HTR-8/SVneo (cell line): Measurements from ENCODE around the gene POR.
"Not testable (repeated sequence)": the region's sequence is repeated elsewhere in the genome, so short reads cannot be mapped to it uniquely, and the experiment has no call there.

Experiments used
- DNase-seq: peaks from one replicate; pipeline ENCODE4 v3.0.0; 2011; ENCODE audit warnings: low spot score, mixed read lengths; ENCODE audit not compliant: insufficient read length
- FAIRE-seq: peaks from 2 replicates; lab custom pipeline; 2011; peaks lifted over from hg19 to GRCh38; lab: Jason Lieb, UNC

The POR gene

GRCh38 chr7:75987026-75987804, 72.3 kb downstream of the POR start:
- DNase-seq (no peak), FAIRE-seq (no peak)

- DNase-seq (no peak), FAIRE-seq (no peak)
These were observed 73.0 kb downstream of the POR start for GRCh38 chr7:75987805-75988567.

GRCh38 chr7:75988568-75989499, 73.9 kb downstream of the POR start:
- FAIRE-seq (no peak), DNase-seq (no peak)

- no peak for DNase-seq
- no peak for FAIRE-seq
These were observed 74.8 kb downstream of the POR start for GRCh38 chr7:75989500-75990388.

GRCh38 chr7:75991531-75992082, 76.7 kb downstream of the POR start:
- DNase-seq (no peak), FAIRE-seq (no peak)

- no peak for FAIRE-seq
- DNase-seq, result no peak
These were observed 77.3 kb downstream of the POR start for GRCh38 chr7:75992083-75992755.

GRCh38 chr7:75993689-75994387, 78.9 kb downstream of the POR start:
- FAIRE-seq, result no peak
- peak; percentile 68 for DNase-seq

GRCh38 chr7:75994388-75995051, 79.6 kb downstream of the POR start, which contains the start of gene TMEM120A:
TSS of gene TMEM120A (minus strand) at chr7:75994595. CDS start at chr7:75994570, 25 bp downstream.
- FAIRE-seq (peak; percentile 70), DNase-seq (peak; percentile 95)

- FAIRE-seq (no peak), DNase-seq (no peak)
These were observed 80.1 kb downstream of the POR start for GRCh38 chr7:75995052-75995471.

- DNase-seq (no peak), FAIRE-seq (no peak)
These were observed 81.0 kb downstream of the POR start for GRCh38 chr7:75995996-75996395.

GRCh38 chr7:75996476-75996875, 81.5 kb downstream of the POR start:
- FAIRE-seq (no peak), DNase-seq (no peak)

GRCh38 chr7:75998038-75998437, 83.1 kb downstream of the POR start:
- FAIRE-seq, result no peak

GRCh38 chr7:76000566-76000965, 85.6 kb downstream of the POR start:
- DNase-seq (no peak), FAIRE-seq (no peak)

More at GRCh38 chr7:75998038-75998437, 83.1 kb downstream of the POR start:
- no peak for DNase-seq

- FAIRE-seq (no peak), DNase-seq (no peak)
These were observed 87.2 kb downstream of the POR start for GRCh38 chr7:76002139-76002538.

GRCh38 chr7:76002822-76003221, 87.9 kb downstream of the POR start:
- FAIRE-seq (no peak), DNase-seq (no peak)

- FAIRE-seq (no peak), DNase-seq (no peak)
These were observed 88.4 kb downstream of the POR start for GRCh38 chr7:76003351-76003750.

- DNase-seq, FAIRE-seq: not testable (repeated sequence)
These were observed 90.0 kb downstream of the POR start for GRCh38 chr7:76005004-76005403.
